AG09319 (cell line): Measurements from ENCODE around the gene CDX1.

Experiments
- DNase-seq: peaks from one replicate; pipeline ENCODE4 v3.0.0-alpha.2; 2010; ENCODE audit warnings: low read depth; ENCODE audit errors: extremely low read depth
- TF ChIP-seq, protein P1 (sequence below): IDR thresholded peaks from 2 replicates; pipeline ENCODE4 v1.5.1; 2011; ENCODE audit warnings: low read depth, mild to moderate bottlenecking, inconsistent platforms, low read length, moderate library complexity

The CDX1 gene

DNA sequence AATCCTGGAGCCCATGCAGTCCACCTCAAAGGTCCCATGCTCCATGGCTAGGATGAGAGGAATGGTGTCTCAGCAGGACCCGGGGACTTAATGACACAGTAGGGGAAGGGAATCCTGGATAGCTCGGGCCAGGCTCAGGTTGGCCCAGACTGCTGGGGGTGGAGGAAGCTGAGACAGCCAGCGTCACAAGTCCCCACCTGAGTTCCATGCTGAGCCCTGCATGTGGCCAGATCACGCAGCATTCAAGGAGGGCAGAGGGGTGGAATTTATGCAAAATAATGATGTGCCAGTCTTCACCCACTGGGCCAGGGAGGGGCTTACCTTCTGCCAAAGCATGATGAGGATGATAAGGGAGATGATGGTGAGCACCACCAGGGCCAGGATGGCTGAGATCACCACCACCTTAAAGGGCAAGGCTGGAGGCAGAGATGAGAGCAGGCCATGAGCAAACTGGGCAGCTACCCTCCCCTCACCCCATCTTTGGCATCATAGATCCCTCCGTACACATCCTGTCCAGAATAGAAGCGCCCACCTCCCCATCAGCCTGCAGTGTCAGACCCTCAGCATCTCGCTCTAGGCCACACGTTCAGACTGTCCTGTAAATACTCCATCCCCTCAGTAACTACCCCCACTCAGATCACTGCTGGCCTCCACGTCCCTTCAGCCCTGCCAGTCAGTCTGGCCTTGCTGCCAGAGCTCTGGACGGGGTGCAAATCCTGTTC is 40.2 kb upstream of the CDX1 start:
- DNase-seq, result no peak
- TF ChIP-seq, protein P1, sequence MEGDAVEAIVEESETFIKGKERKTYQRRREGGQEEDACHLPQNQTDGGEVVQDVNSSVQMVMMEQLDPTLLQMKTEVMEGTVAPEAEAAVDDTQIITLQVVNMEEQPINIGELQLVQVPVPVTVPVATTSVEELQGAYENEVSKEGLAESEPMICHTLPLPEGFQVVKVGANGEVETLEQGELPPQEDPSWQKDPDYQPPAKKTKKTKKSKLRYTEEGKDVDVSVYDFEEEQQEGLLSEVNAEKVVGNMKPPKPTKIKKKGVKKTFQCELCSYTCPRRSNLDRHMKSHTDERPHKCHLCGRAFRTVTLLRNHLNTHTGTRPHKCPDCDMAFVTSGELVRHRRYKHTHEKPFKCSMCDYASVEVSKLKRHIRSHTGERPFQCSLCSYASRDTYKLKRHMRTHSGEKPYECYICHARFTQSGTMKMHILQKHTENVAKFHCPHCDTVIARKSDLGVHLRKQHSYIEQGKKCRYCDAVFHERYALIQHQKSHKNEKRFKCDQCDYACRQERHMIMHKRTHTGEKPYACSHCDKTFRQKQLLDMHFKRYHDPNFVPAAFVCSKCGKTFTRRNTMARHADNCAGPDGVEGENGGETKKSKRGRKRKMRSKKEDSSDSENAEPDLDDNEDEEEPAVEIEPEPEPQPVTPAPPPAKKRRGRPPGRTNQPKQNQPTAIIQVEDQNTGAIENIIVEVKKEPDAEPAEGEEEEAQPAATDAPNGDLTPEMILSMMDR, result no peak

DNA sequence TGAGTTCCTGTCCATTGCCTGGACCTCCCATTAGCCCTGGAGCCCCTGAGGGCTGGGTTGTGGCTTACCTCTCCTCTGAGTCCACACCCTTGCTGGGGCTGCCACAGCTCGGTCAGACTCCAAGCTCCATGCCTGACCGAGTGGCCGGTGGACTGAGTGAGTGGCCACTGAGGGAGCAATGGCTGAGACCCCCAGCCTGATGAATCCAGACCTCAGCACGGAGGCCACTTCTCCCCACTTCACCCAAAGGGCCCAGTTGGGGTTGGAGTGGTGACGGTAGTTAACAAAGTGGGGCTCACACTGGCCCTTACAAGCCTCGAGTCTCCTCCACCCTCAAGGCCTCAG is 39.7 kb upstream of the CDX1 start:
- TF ChIP-seq, protein P1, result no peak
- no peak for DNase-seq

DNA sequence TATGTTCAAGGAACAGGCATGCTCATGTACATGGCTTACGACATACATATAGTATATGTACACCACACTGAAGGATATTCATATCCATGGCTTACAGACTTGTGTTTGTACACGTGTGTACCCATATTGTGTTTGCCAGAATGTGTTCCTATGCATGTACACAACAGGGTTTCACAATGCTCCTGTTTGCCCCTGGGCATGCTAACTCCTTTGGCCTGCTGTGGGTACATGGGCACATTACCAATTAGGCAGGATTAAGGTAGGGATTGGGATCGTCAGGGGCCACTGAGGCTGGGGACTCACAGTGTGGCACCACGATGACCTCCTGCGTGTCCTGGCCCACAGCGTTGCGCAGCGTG is 37.1 kb upstream of the CDX1 start:
- no peak for DNase-seq
- TF ChIP-seq, protein P1, result no peak

DNA sequence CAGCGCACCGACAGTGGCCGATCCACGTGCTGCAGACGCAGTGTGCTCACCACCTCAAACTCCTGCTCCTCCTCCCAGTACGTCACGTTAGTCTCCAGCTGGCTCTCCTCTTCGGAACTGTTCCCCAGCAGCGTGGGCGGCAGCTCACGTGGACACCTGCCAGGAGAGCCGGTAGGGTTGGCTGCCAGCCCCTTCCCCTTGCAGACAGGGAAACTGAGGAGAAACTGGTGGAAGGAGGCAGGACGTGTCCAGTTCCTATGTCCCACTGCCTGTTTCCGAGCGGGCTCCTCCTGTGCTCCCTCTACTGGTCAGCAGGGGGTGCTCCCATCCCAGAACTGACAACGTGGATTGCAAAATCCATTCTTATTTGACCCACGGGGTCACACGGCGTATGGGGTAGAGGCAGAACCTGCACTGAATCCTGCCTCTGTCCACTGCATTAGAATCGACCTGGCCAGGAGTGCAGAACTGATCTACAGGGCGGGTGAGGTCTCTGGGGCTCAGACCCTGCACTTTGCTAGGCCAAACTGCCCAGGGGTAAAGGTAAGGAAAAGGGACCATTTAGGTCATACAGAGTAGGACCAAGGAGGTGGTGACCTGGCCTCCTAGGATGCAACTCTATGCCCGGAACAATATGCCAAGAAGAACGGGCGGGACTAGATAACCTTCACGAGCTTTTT is 36.6 kb upstream of the CDX1 start:
- TF ChIP-seq, protein P1, result peak; percentile 94
- DNase-seq, result no peak

DNA sequence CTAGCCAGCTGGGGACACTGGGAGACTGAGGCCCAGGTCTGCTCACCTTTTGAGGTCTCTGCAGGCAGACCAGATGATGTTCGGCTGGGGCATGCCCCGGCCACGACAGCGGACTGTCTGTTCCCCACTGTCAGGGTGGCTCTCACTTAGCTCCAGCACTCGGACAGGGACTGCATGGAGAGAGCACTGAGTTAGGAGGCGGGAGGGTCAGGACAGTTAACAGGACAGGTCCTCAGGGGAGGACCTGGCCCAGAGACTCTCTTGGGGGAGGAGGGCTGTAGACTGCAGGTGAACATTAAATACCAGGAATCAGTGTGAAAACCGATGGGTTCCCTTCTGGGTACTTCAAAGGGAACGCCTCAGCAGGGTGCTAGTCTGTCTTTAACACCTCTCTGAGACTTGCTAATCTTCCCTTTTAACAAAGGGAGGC is 36.1 kb upstream of the CDX1 start:
- no peak for DNase-seq

DNA sequence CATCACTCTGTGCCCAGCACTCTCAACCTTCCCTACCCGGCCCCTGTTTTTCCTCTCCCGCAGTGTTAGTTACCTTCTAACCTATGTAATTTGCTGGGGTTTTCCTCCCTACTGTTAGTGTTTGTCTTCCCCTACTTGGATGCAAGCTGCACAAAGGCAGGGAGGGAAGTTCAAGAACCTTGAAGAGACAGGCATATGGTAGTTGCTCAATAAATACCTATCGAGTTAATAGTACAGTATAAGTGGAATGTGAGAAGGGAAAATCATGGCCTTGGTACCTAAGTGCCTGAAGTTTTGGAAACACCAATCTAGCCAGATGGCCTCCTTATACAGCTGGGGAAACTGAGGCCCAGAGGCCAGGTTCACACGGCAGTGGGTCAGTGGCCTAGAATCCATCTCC is 35.1 kb upstream of the CDX1 start:
- DNase-seq, result no peak
- TF ChIP-seq, protein P1, result no peak

More for the DNA sequence above, 36.1 kb upstream of the CDX1 start:
- TF ChIP-seq, protein P1, result no peak

DNA sequence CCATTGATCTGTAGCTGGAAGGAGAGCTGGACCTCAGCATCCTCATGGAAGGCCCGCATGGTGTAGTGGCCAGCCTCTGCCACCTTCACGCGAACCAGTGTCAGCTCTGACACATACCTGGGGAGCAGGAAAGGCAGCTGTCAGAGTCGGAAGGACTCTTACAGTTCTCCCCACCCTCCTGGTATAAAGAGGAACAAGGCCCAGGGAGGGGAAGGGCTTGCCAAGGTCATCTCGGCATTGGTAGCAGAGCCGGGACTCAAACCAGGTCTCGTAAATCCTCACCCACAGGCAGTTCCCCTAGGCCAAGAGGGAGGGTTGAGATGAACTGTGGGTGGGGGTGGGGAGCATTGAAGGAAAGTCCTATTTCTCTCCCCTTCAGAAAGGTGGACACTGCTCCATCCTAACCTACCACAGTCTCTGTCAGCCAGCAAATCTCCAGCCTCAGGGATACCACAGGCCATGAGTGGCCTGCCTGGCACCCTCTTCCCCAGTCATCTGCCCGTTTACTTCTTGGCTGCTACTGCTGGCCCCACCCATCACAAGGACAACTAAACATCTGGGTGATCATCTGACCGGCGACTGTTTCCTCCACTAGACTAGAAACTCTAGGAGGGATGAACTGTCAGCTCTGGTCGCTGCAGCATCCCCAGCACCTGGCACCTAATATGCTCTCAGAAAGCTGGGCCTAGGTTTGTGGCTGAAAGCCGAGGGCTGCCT is 34.4 kb upstream of the CDX1 start:
- no peak for DNase-seq
- TF ChIP-seq, protein P1, result no peak
